Neural progenitor cell (in vitro differentiated cells): ENCODE data around the gene RBPMS2.

Experiments used
- CTCF ChIP-seq: fragments of 200-600 bp; sonication (generic); IDR thresholded peaks from 2 replicates; pipeline ENCODE4 v1.5.1; 2017; ENCODE audit warnings: antibody characterized with exemption, mild to moderate bottlenecking
- EZH2 ChIP-seq: fragments of 200-600 bp; sonication (generic); IDR thresholded peaks from 2 replicates; pipeline ENCODE4 v1.6.1; 2017; ENCODE audit warnings: antibody characterized with exemption, mild to moderate bottlenecking, moderate library complexity

GRCh38 chr15:64746356-64746755, 29.0 kb downstream of the RBPMS2 start:
- TF ChIP-seq EZH2 (no peak), CTCF (no peak)
